HuH-7 (cell line): Measurements from ENCODE around the gene OTOS.
A peak's percentile ranks its signal among the peaks of the same experiment; 100 is the strongest.

Experiments
- DNase-seq: peaks from one replicate; pipeline ENCODE4 v3.0.0; 2011; ENCODE audit warnings: low spot score

The OTOS gene

DNA sequence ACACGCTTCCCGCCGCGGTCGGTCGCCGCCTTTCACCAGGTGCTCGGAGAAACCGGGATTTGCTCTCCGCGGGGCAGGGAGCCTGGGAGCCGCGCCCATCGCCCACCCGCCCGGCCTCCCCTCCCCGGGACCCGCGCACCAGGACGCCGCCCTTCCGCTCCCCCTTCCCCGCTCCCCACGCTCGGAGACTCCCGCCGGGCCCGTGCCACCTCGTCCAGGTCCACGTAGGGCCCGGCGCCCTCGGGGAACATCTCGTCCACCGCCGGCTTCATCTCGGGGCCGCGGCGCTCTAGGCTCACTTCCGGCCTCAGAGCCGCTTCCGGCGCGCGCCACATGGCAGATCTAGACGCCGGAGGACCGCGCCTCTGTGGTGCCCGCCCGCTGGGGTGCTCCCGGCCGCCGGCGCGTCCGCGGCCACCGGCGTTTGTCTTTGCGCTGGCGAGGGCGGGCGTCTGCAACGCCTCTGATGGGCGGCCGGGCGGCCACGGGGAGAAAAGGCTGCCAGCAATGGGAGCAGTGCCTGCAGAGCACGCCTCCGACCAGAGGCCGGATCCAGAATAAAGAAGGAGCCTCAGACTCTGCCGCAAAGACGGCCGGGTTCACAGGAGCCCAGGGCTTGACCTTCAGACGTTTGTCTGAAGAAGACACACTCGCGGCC lies 4.3 kb downstream of the OTOS start, which contains the start of gene COPS9:
Gene COPS9 (minus strand): TSS at position 293 of the 658 bp plus-strand sequence. CDS start 21 bp downstream, at position 272.
- DNase-seq: peak; percentile 91

- DNase-seq: no peak
Observed at GRCh38 chr2:240135706-240136012, 4.8 kb downstream of the OTOS start.

DNA sequence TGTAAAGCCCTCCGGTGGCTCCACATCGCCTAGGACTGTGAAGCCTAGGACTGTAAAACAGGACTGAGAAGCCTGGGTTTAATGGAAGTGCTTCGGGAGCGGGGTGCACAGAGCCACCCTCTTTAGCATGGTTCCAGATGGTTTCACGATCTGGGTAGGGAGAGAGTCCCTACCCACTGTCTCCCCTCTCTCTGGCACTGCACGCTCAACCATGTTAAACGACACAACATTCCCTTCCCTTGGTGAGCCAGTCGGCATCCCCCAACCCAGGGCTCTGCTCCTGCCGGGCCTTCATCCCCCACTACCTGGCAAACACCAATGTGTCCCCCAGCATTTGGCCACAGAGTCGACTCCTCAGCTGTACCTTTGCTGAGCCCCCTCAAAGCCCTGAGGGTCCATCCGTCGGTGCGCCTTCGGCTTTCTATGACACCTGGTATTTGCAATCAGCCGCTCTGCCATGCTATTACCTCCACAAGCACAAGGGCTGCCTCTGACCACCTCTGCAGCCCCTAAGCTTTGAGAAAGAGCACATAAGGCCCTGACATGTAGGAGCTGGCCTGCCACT lies 5.4 kb downstream of the OTOS start:
- DNase-seq: no peak

DNA sequence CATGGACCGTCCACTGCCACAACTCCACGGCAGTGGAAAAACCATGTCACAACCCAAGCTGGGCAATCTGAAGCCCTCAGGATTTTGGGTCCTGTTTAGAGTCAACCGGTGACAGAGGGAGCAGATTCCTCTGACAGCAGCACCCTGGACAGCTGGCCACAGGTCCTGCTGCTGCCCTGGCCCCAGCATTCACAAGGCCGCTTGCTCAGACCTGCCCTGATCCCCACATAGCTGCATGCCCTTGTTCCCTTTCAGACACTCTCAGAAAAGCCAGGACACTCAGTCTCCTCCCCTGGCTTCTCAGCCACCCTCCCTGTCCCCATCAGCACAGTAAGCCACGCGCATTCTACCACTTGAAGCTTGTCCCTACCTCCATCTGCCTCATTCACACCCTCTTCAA lies 6.0 kb downstream of the OTOS start:
- DNase-seq: no peak

GRCh38 chr2:240133401-240133800 lies 7.1 kb downstream of the OTOS start:
- DNase-seq: no peak

DNA sequence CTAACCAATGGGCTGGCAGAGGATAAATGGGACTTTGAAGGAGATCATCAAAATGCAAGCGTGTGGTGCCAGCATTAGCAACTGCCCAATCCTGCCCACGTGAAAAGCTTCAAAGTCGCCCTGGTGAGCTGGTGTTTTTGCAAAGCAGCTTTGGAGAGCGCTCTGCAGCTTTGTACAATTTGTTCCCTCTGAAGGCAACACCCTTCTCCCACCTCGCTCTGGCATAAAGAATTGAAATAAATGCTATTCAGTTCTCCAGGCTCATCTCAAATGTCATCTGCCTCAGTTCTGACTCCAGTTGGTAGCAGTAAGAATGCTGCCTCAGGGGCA lies 7.8 kb downstream of the OTOS start:
- DNase-seq: no peak

- no peak for DNase-seq
Observed at GRCh38 chr2:240131941-240132650, 8.4 kb downstream of the OTOS start.

GRCh38 chr2:240131296-240131695 lies 9.2 kb downstream of the OTOS start:
- DNase-seq: no peak

- DNase-seq: no peak
Observed at GRCh38 chr2:240130393-240131195, 9.9 kb downstream of the OTOS start.

DNA sequence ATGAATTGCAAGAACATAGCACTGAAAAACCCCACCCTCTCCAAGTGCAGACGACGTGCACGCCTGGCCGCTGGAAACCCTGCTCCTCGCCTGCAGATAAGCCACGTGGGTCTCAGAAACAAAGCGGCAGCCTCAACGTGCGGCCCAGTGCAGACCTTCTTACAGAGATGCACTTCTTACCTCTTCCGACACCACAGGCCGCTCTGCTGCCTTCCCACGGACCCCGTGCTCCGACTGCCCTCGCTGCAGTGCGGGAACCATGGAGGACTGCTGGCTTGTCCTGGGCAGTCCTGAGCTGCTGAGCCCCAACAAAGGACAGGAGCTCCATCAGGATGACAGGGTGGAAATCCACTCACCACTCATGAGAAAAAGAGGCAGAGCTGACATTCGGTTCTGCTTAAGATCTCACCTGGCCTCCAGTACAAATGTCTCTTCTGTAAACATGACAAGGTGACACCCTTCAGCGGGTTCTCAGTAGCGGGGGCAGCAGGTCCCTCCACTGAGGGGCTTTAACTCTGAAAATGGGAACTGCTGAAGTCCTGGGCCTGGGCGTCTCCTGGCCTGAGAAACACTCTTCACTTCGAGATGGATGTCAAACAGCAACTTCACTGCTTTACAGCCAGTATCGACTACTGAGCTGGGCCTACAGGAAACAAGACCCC lies 10.6 kb downstream of the OTOS start:
- no peak for DNase-seq

DNA sequence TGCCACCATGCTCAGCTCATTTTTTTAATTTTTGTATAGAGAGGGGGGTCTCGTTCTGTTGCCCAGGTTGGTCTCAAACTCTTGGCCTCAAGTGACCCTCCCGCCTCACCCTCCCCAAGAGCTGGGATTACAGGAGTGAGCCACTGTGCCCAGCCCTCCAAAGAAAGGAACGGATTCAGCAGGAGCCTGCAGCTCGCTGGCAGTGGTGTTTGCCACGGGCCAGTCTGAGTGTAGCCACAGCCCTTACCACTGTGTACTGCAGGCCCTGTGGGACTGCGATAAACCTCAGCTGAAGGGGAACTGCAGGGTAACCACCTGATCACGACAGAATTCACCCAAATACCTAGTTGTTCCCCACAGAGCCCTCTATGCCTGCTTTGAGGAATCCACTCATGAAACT lies 11.1 kb downstream of the OTOS start:
- DNase-seq: no peak

DNA sequence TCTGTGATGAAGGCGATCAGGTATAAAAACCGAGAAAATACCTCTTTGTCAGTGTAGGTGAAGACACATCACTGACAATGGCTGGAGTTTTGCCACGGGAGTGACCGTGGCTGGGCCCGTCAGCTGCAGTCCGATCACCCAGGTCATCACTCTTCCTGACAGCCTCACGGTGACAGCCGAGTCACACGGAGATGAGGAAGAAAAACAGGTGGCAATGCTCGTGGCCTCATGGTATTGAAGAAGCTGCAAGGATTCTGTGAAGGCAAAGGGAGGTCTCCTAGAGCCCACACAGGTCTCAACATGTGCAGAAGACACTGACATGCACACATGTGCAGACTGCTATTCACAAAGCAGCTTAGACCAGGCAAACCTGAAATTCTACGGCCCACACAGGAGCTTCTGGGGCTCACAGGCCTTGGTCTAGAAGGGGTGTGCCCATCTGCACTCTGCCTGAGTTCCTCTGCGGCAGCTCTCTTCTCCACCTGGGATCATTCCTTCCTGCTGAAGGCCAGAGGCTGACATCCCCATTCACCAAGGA lies 11.8 kb downstream of the OTOS start:
- no peak for DNase-seq

DNA sequence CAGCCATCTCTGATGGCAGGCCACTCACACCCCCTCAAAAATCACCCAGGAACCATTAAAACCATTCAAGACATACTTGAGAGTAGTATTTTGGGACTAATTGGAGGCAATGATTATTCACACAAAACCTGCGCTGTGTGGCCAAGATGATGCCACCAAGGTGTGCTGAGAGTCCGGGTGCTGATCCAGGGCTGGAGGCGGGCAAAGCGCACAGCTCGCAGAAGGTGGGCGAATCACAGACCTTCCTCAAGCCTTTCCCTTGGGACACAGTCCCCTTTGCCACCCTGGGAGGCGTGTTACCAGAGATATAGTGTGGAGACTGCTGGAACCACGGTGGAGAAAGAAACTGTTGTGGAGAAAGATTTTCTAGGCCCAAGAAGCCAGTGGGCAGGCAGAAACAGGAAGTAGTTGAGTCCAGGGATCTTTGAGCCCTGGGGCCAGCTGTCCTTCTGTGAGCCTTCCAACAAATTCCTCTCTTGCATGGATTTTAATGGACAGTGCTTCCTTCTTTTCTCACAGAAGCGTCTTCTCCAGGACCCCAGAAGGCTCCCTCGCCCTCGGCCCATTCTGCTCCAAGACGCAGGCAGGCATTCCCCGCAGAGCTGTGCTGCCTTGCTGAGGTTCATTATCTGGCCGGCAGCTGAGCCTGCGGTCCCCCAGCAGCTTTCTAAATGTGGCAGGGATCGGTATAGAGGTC lies 12.4 kb downstream of the OTOS start:
- DNase-seq: no peak

DNA sequence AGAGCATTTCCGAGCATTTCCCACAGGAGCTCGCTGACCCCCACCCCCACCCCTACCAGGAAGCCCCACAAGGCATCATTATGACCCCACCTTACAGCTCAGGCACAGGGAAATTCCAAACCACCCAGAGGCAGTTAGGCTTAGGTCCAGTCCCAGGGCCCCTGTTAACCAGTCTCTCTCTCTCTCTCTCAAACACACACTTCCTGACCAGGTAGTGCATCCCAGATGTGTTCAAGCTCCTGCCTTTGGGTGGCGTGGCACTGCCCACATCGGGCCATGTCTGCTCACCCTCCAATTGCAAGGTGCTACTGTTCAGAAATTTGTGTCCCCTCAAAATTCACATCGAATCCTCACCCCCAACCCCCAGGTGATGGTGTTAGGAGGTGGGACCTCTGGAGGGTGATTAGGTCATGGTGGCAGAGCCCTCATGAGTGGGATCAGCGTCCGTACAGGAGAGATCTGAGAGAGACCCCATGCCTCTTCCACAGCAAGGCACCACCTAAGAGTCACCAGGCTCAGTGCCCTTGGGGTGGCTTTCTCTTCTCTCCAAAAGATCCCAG lies 13.2 kb downstream of the OTOS start:
- DNase-seq: no peak

DNA sequence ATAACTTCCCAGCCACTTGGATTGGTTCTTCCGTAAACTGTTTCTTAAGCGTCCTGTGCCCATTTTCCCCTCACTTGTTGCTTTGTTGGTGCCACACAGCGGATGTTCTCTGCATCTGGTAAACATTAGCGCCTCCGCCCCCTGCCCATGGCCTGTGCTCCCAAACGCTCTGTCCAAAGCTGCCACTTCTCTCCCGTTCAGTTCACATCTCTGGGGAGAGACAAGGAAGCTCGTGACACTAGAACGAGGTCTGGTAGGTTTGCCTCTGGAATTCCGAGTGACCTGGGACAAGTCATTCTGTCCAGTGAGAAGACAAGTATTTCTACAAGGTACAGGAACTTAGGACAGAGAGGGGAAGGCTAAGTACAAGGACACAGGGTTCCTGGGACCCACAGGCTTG lies 13.7 kb downstream of the OTOS start:
- no peak for DNase-seq

- no peak for DNase-seq
Observed at GRCh38 chr2:240125742-240126141, 14.7 kb downstream of the OTOS start.

- no peak for DNase-seq
Observed at GRCh38 chr2:240124651-240125030, 15.8 kb downstream of the OTOS start.

GRCh38 chr2:240123821-240124650 lies 16.4 kb downstream of the OTOS start:
- DNase-seq: no peak

DNA sequence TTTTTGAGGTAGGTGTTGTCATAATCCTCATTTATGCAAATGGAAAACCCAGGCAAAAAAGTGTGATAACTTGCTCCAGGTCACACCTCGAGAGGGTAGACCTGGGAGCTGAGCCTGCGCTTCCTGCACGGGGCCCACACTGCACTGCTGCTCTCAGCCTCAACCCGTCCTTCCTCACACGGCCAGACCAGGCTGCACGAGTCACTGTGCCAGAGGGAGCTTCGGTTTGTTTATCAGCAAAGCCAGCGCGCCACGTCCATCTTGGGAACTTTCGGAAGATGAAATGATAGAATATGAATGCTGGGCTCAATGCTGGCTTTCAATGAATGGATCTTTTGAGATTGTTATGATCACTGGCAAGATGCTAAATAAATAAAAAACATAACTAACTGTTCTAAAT lies 18.8 kb downstream of the OTOS start:
- no peak for DNase-seq

DNA sequence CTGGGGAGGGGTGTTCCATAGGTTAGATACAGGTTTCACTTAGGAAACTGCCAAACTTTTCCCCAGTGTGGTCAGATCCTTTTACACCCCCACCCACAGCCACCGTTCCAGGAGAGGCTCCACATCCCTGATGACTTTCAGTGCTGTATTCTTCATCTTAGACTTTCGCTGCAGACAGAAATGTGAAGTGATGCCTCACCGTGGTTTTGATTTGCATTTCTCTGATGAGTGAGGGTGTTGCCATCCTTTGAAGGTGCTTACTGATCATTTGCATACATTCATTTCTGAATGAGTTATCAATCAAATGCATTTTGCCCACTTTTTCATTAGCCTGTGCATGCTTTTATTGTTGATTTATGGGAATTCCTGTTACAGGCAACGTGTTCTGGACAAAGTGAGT lies 19.3 kb downstream of the OTOS start:
- DNase-seq: no peak
